GM19238 (cell line): ENCODE results near the gene TPM2.

Experiments used
- DNase-seq: peaks from one replicate; pipeline ENCODE4 v3.0.0; 2011; ENCODE audit warnings: low spot score; ENCODE audit not compliant: insufficient read length

TPM2 gene

GRCh38 chr9:35718721-35719511 lies 29.2 kb upstream of the TPM2 start:
- DNase-seq: no peak

- DNase-seq: no peak
Measured at GRCh38 chr9:35717132-35717870, 27.6 kb upstream of the TPM2 start.

- no peak for DNase-seq
Measured at GRCh38 chr9:35716230-35716629, 26.5 kb upstream of the TPM2 start.

GRCh38 chr9:35714579-35715252 lies 25.0 kb upstream of the TPM2 start:
- DNase-seq: no peak

- DNase-seq: no peak
Measured at GRCh38 chr9:35714123-35714522, 24.4 kb upstream of the TPM2 start.

- DNase-seq: no peak
Measured at GRCh38 chr9:35713578-35713977, 23.9 kb upstream of the TPM2 start.

- DNase-seq: no peak
Measured at GRCh38 chr9:35712762-35713400, 23.2 kb upstream of the TPM2 start.

- no peak for DNase-seq
Measured at GRCh38 chr9:35711501-35712428, 22.0 kb upstream of the TPM2 start.

- DNase-seq: no peak
Measured at GRCh38 chr9:35710818-35711500, 21.2 kb upstream of the TPM2 start.

- DNase-seq: no peak
Measured at GRCh38 chr9:35708146-35708545, 18.4 kb upstream of the TPM2 start.

- DNase-seq: no peak
Measured at GRCh38 chr9:35706951-35707350, 17.2 kb upstream of the TPM2 start.

GRCh38 chr9:35705836-35706430 lies 16.2 kb upstream of the TPM2 start:
- no peak for DNase-seq

- DNase-seq: no peak
Measured at GRCh38 chr9:35705372-35705771, 15.6 kb upstream of the TPM2 start.

- DNase-seq: no peak
Measured at GRCh38 chr9:35703906-35704672, 14.4 kb upstream of the TPM2 start.

- no peak for DNase-seq
Measured at GRCh38 chr9:35702696-35703095, 13.0 kb upstream of the TPM2 start.

- DNase-seq: no peak
Measured at GRCh38 chr9:35700942-35701341, 11.2 kb upstream of the TPM2 start.

- DNase-seq: no peak
Measured at GRCh38 chr9:35700031-35700430, 10.3 kb upstream of the TPM2 start.

GRCh38 chr9:35698231-35698630 lies 8.5 kb upstream of the TPM2 start:
- no peak for DNase-seq

- DNase-seq: no peak
Measured at GRCh38 chr9:35697486-35697885, 7.8 kb upstream of the TPM2 start.
